ENCODE results near the gene FBN2.

DNA sequence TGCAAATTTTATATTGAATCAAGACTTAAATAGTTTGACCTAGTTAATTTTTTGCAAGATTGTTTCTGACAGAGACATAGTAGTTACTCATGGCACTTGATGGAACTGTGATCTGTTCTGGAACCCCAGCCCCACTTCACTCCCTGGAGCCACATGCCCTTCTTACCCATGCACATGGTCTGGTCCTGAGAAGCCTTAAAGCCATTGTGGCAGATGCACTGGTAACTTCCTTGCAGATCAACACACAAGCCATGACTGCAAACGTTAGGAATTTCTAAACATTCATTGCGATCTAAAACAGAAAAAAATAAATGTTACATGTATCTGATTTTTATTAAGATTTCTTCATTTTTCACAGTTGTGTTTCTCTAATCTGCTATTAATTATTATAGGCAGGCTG, 233.3 kb downstream of the FBN2 start:
- TF ChIP-seq EZH2 (IDR thresholded peaks at IDR 0.05; ENCODE audit: borderline replicate concordance, low read depth, low read length, poor library complexity, severe bottlenecking) (no peak), CTCF (conservative IDR thresholded peaks at IDR 0.05; ENCODE audit: low read depth, low read length) (no peak)

Measured in A673 (cell line).